ENCODE results near the gene NSUN2.
A peak's percentile ranks its signal among the peaks of the same experiment; 100 is the strongest.

GRCh38 chr5:6632888-6633468 lies at the start of gene NSUN2, which contains the start of gene SRD5A1:
- TF ChIP-seq, protein P1, sequence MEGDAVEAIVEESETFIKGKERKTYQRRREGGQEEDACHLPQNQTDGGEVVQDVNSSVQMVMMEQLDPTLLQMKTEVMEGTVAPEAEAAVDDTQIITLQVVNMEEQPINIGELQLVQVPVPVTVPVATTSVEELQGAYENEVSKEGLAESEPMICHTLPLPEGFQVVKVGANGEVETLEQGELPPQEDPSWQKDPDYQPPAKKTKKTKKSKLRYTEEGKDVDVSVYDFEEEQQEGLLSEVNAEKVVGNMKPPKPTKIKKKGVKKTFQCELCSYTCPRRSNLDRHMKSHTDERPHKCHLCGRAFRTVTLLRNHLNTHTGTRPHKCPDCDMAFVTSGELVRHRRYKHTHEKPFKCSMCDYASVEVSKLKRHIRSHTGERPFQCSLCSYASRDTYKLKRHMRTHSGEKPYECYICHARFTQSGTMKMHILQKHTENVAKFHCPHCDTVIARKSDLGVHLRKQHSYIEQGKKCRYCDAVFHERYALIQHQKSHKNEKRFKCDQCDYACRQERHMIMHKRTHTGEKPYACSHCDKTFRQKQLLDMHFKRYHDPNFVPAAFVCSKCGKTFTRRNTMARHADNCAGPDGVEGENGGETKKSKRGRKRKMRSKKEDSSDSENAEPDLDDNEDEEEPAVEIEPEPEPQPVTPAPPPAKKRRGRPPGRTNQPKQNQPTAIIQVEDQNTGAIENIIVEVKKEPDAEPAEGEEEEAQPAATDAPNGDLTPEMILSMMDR (IDR thresholded peaks at IDR 0.05 in 8 of 11, conservative IDR thresholded peaks at IDR 0.05 in 3 of 11) = peak in 1 of 11 experiments; percentile 35
- TF ChIP-seq POLR2A (IDR thresholded peaks at IDR 0.05) = no peak
